K562 (cell line): ENCODE results near the gene HSPA1L. TPM values are rescaled to one million over a fixed set of nuclear protein-coding genes. Genes with fewer than 3 reads are reported as not detected.

ENCODE experiments used
- ATF2 ChIP-seq: sonication (generic); formaldehyde crosslinking; IDR thresholded peaks from 2 replicates; pipeline ENCODE4 v1.8.1; 2022; ENCODE audit warnings: missing genetic modification reagents
- CTBP1 ChIP-seq: fragments of 450-650 bp; IDR thresholded peaks from 2 replicates; pipeline ENCODE4 v1.6.1; 2016; ENCODE audit warnings: borderline replicate concordance
- DIDO1 ChIP-seq: fragments of 450-650 bp; IDR thresholded peaks from 2 replicates; pipeline ENCODE4 v1.6.1; 2016; ENCODE audit warnings: low read depth, missing biosample characterization, missing genetic modification characterization
- EP300 ChIP-seq: IDR thresholded peaks from 2 replicates; pipeline ENCODE4 v1.6.1; 2012; ENCODE audit warnings: low read length, improper control_type of control experiment
- HDAC1 ChIP-seq, 2 experiments: fragments of 450-650 bp; IDR thresholded peaks; 2 replicates each; pipeline ENCODE4 v1.6.1; 2016 to 2017; ENCODE audit warnings: inconsistent platforms in 1 of 2, mild to moderate bottlenecking in 1 of 2, moderate library complexity in 1 of 2
- HNRNPH1 ChIP-seq: fragments of 200-400 bp; formaldehyde crosslinking; optimal IDR thresholded peaks from 2 replicates; pipeline ENCODE3; 2017; ENCODE audit warnings: low read depth, mild to moderate bottlenecking, low read length, moderate library complexity
- IFI16 ChIP-seq: fragments of 250-450 bp; sonication (Bioruptor Pico); IDR thresholded peaks from 2 replicates; pipeline ENCODE4 v2.1.2; 2022; ENCODE audit warnings: mild to moderate bottlenecking, inconsistent platforms
- KLF6 ChIP-seq: fragments of 250-450 bp; sonication (Bioruptor Pico); IDR thresholded peaks from 2 replicates; pipeline ENCODE4 v1.4.0; 2020; ENCODE audit warnings: mild to moderate bottlenecking, moderate library complexity, borderline replicate concordance
- NCOA4 ChIP-seq: fragments of 450-650 bp; IDR thresholded peaks from 2 replicates; pipeline ENCODE4 v1.6.1; 2018; ENCODE audit warnings: mild to moderate bottlenecking; ENCODE audit not compliant: partially characterized antibody
- OTX1 ChIP-seq: fragments of 450-650 bp; formaldehyde crosslinking; IDR thresholded peaks from 2 replicates; pipeline ENCODE4 v1.4.0; 2022; ENCODE audit warnings: mild to moderate bottlenecking
- RBM15 ChIP-seq: fragments of 200-400 bp; formaldehyde crosslinking; IDR thresholded peaks from 2 replicates; pipeline ENCODE4 v1.6.1; 2018; ENCODE audit warnings: mild to moderate bottlenecking, low read length, moderate library complexity; ENCODE audit not compliant: insufficient read depth
- SMARCA5 ChIP-seq: fragments of 450-650 bp; IDR thresholded peaks from 2 replicates; pipeline ENCODE4 v1.6.1; 2016
- SOX6 ChIP-seq: fragments of 450-650 bp; IDR thresholded peaks from 2 replicates; pipeline ENCODE4 v1.6.1; 2014; ENCODE audit warnings: mild to moderate bottlenecking
- ZBTB26 ChIP-seq: fragments of 450-650 bp; formaldehyde crosslinking; IDR thresholded peaks from 2 replicates; pipeline ENCODE4 v1.4.0; 2022; ENCODE audit warnings: missing genetic modification characterization
- ZNF140 ChIP-seq: fragments of 250-450 bp; sonication (Bioruptor Pico); IDR thresholded peaks from 2 replicates; pipeline ENCODE4 v1.8.0; 2021; ENCODE audit warnings: moderate library complexity, mild to moderate bottlenecking, inconsistent platforms
- ZNF3 ChIP-seq: fragments of 250-450 bp; sonication (Bioruptor Pico); IDR thresholded peaks from 2 replicates; pipeline ENCODE4 v1.5.0; 2021; ENCODE audit warnings: mild to moderate bottlenecking, moderate library complexity
- polyA plus RNA-seq, 8 experiments: library from polyadenylated mRNA; depleted of rRNA in 4 of 8; stranded (reverse) in 5 of 8; unstranded in 3 of 8; fragments of >200 nt; fragmentation: Nextera tagmentation in 2 of 8; fragmentation: Illumina TruSeq in 1 of 8; extraction: Ambion mirVana in 2 of 8; extraction: Trizol in 1 of 8; gene quantifications; 2 replicates each; pipeline versions ENCODE4 v1.2.1 to v1.2.3, GENCODE V29; 2011 to 2014; ENCODE audit warnings: inconsistent platforms in 1 of 8, missing spikeins in 1 of 8
- total RNA-seq, 7 experiments: library from RNA; depleted of rRNA in 6 of 7; stranded (reverse); fragments of >200 nt in 6 of 7; fragmentation: Illumina TruSeq in 2 of 7; extraction: Trizol in 2 of 7; gene quantifications; 2 replicates each; pipeline versions ENCODE4 v1.2.1 to v1.2.3, GENCODE V29; 2011 to 2021; ENCODE audit warnings: low replicate concordance in 1 of 7
- TF ChIP-seq, protein P1 (sequence below): sonication (generic); formaldehyde crosslinking; IDR thresholded peaks from 2 replicates; pipeline ENCODE4 v1.8.0; 2023; ENCODE audit warnings: mild to moderate bottlenecking, missing genetic modification reagents
- TF ChIP-seq, protein P2 (sequence below): fragments of 450-650 bp; IDR thresholded peaks from 2 replicates; pipeline ENCODE4 v1.6.1; 2017; ENCODE audit warnings: mild to moderate bottlenecking, moderate library complexity
- TF ChIP-seq, protein P3 (sequence below): IDR thresholded peaks from 2 replicates; pipeline ENCODE4 v1.6.1; 2012; ENCODE audit warnings: low read depth, low read length, improper control_type of control experiment, borderline replicate concordance

Gene HSPA1L
- total and polyA plus RNA-seq, 9 of the 15 experiments (the other 6 are each of a cell fraction or from before 2014, with no cell fraction given), result 0.14 to 2.1 (median 1.3) TPM

DNA sequence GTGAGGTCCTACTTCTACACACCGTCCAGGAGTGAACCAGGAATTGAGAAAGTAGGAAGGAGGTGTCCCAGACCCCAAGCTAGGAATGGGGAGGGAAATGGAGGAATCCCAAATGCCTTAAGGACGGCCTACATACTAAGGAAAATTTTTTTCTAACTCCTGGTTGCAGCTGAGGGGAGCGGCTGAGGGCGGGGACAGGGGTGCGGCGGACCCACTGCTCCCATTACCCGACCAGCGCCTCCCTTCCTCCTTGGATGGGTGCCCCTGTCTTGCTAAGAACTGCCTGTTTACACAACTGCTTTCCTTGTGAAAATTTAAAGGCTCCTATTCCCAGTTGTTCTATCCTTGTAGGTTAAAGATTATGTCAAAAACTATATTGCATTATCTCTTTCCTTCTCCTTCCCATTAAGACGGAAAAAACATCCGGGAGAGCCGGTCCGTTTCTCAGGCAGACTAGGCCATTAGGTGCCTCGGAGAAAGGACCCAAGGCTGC, 11.8 kb upstream of the HSPA1L start (continued):
- TF ChIP-seq ATF2 (CRISPR knock-in tag) (no peak), SMARCA5 (no peak), DIDO1 (tag) (0 out of 2 replicates have a peak, but pooled peaks have one; percentile 36), SOX6 (no peak), HNRNPH1 (no peak), ZNF140 (no peak), RBM15 (no peak), ZNF3 (CRISPR knock-in tag) (no peak), CTBP1 (no peak), NCOA4 (no peak), OTX1 (CRISPR knock-in tag) (peak; percentile 87; the same call in 1 of the 2 replicates), EP300 (no peak), HDAC1 (IDR thresholded peaks at IDR 0.05) (peak in 1 of 2 experiments; percentile 69; a peak in 1 of 4 replicates), IFI16 (CRISPR knock-in tag) (peak; percentile 65; the same call in 1 of the 2 replicates), ZBTB26 (CRISPR knock-in tag) (peak; percentile 43; the same call in 1 of the 2 replicates), KLF6 (CRISPR knock-in tag) (peak; percentile 89)
- TF ChIP-seq, protein P1, sequence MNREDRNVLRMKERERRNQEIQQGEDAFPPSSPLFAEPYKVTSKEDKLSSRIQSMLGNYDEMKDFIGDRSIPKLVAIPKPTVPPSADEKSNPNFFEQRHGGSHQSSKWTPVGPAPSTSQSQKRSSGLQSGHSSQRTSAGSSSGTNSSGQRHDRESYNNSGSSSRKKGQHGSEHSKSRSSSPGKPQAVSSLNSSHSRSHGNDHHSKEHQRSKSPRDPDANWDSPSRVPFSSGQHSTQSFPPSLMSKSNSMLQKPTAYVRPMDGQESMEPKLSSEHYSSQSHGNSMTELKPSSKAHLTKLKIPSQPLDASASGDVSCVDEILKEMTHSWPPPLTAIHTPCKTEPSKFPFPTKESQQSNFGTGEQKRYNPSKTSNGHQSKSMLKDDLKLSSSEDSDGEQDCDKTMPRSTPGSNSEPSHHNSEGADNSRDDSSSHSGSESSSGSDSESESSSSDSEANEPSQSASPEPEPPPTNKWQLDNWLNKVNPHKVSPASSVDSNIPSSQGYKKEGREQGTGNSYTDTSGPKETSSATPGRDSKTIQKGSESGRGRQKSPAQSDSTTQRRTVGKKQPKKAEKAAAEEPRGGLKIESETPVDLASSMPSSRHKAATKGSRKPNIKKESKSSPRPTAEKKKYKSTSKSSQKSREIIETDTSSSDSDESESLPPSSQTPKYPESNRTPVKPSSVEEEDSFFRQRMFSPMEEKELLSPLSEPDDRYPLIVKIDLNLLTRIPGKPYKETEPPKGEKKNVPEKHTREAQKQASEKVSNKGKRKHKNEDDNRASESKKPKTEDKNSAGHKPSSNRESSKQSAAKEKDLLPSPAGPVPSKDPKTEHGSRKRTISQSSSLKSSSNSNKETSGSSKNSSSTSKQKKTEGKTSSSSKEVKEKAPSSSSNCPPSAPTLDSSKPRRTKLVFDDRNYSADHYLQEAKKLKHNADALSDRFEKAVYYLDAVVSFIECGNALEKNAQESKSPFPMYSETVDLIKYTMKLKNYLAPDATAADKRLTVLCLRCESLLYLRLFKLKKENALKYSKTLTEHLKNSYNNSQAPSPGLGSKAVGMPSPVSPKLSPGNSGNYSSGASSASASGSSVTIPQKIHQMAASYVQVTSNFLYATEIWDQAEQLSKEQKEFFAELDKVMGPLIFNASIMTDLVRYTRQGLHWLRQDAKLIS (CRISPR knock-in tag), result no peak; the same call in 1 of the 2 replicates
- TF ChIP-seq, protein P2, sequence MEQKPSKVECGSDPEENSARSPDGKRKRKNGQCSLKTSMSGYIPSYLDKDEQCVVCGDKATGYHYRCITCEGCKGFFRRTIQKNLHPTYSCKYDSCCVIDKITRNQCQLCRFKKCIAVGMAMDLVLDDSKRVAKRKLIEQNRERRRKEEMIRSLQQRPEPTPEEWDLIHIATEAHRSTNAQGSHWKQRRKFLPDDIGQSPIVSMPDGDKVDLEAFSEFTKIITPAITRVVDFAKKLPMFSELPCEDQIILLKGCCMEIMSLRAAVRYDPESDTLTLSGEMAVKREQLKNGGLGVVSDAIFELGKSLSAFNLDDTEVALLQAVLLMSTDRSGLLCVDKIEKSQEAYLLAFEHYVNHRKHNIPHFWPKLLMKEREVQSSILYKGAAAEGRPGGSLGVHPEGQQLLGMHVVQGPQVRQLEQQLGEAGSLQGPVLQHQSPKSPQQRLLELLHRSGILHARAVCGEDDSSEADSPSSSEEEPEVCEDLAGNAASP, result no peak
- TF ChIP-seq, protein P3, sequence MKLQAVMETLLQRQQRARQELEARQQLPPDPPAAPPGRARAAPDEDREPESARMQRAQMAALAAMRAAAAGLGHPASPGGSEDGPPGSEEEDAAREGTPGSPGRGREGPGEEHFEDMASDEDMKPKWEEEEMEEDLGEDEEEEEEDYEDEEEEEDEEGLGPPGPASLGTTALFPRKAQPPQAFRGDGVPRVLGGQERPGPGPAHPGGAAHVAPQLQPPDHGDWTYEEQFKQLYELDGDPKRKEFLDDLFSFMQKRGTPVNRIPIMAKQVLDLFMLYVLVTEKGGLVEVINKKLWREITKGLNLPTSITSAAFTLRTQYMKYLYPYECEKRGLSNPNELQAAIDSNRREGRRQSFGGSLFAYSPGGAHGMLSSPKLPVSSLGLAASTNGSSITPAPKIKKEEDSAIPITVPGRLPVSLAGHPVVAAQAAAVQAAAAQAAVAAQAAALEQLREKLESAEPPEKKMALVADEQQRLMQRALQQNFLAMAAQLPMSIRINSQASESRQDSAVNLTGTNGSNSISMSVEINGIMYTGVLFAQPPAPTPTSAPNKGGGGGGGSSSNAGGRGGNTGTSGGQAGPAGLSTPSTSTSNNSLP, result no peak
